Colonic mucosa (tissue), 4 donors: ENCODE measurements around the gene KRT40. TPM values are rescaled to one million over a fixed set of nuclear protein-coding genes. Genes with fewer than 3 reads are reported as not detected.

Experiments used
- DNase-seq: peaks from one replicate; pipeline ENCODE4 v3.0.0-alpha.2; 2020
- H3K27ac ChIP-seq: fragments of 200-600 bp; one replicate; pipeline ENCODE4 v1.8.0; 2021
- H3K27me3 ChIP-seq: fragments of 200-600 bp; one replicate; pipeline ENCODE4 v1.8.0; 2021
- H3K36me3 ChIP-seq: fragments of 200-600 bp; one replicate; pipeline ENCODE4 v1.8.0; 2021
- H3K4me1 ChIP-seq: fragments of 200-600 bp; one replicate; pipeline ENCODE4 v1.8.0; 2021; ENCODE audit warnings: mild to moderate bottlenecking
- H3K4me3 ChIP-seq: fragments of 200-600 bp; one replicate; pipeline ENCODE4 v1.8.0; 2021
- H3K9ac ChIP-seq, 2 donors: one replicate each; pipeline ENCODE4 v1.7.0; 2013; ENCODE audit warnings: control low read depth in 2 of 2, low read depth in 2 of 2, low read length in 2 of 2
- H3K9me3 ChIP-seq: fragments of 200-600 bp; one replicate; pipeline ENCODE4 v1.8.0; 2021
- CTCF ChIP-seq: fragments of 200-600 bp; IDR thresholded peaks from one replicate; pipeline ENCODE4 v1.8.0; 2022; ENCODE audit warnings: antibody characterized with exemption, mild to moderate bottlenecking
- intact Hi-C: fragments of 100-400 bp; cut with DNase I; formaldehyde crosslinking; loops from one replicate; pipeline ENCODE4 v1.14.1; 2022
- total RNA-seq, 2 donors: library from RNA; stranded (reverse); fragmentation: NEBNext Ultra II Directional in 1 of 2; extraction: Animal tissue kit (Norgen Biotek cat#: 25700) in 1 of 2; gene quantifications; one replicate each; pipeline ENCODE4 v1.2.1, GENCODE V29; 2021
- donor health status: healthy.
- donor health status: DM: no; HTN: no; CAD: no.
- donor health status: DM: no; HTN: no; CAD: no.

The KRT40 gene
- total RNA-seq, 2 donors from 2014 or later, result 0.32 TPM; not detected in 1

- Histone ChIP-seq H3K9ac (no peak overlapping the region), H3K36me3 (no peaks in the 10 kb centered on the region), H3K27me3 (no peaks in the 10 kb centered on the region), H3K9me3 (no peaks in the 10 kb centered on the region), H3K4me1 (no peaks in the 10 kb centered on the region), H3K27ac (no peak overlapping the region), H3K4me3 (no peak overlapping the region)
- DNase-seq, result no peak
- no peak for TF ChIP-seq CTCF
- intact Hi-C loops, result no loop called here
Measured at GRCh38 chr17:40940266-40940665, 43.9 kb downstream of the KRT40 start.

- Histone ChIP-seq H3K27ac (no peak overlapping the region), H3K4me3 (no peak overlapping the region), H3K36me3 (no peaks in the 10 kb centered on the region), H3K4me1 (no peaks in the 10 kb centered on the region), H3K9me3 (no peaks in the 10 kb centered on the region), H3K9ac (no peak overlapping the region), H3K27me3 (no peaks in the 10 kb centered on the region)
- DNase-seq, result no peak
- intact Hi-C loops, result no loop called here
- no peak for TF ChIP-seq CTCF
Measured at GRCh38 chr17:40938981-40939380, 45.1 kb downstream of the KRT40 start.

DNA sequence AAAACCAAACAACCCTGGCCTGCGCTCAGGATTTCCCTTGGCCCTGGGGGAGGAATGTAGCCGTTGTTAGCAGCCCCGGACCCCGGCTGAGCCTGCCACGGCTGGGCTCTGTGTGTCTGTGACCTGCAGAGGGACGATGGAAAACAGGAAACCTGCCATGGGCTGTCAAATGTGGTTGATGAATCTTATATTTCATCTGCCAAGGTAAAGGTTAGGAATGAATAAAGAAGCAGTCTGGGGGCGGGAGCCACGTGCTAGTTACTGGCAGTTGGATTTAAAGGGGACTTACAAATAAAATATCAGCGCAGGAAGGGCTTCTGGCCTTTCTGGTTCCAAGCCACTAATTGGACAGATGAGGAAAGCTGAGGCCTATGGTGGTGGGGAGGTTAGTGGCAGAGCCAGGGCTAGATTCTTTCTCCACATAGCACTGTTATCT lies 46.7 kb downstream of the KRT40 start, which contains the start of gene KRT23:
Gene KRT23 (minus strand): TSS at position 263 of the 436 bp plus-strand sequence. CDS start 1,043 bp downstream, outside the sequence.
- Histone ChIP-seq H3K9me3 (no peaks in the 10 kb centered on the region), H3K27ac (no peak within 1 kb of the TSS), H3K9ac (no peak within 1 kb of the TSS), H3K4me1 (no peaks in the 10 kb centered on the region), H3K4me3 (no peak within 1 kb of the TSS), H3K27me3 (no peaks in the 10 kb centered on the region), H3K36me3 (no peaks in the 10 kb centered on the region)
- no peak for TF ChIP-seq CTCF
- no peak for DNase-seq
- intact Hi-C loops, result no loop called here

DNA sequence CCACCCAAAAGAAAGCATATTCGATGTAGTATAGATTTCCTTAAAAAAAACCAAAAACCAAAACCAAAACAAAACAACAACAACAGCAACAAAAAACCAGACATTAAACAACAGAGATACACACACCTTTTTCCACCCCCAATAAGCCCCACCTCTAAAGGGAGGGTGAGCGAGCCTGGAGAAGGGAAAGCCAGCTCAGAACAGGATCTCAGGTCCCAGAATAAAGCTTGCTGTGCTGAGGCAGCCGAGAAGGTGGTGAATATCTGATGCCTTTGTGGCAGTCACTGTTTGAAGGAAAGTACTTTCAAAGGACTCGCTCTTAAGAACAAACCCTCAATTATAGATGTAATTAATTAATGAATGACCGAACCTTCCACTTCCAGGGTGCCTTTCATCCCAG lies 47.1 kb downstream of the KRT40 start:
- no peaks in the 10 kb centered on the region for H3K9me3 ChIP-seq
- H3K27me3 ChIP-seq, result no peaks in the 10 kb centered on the region
- intact Hi-C loops, result no loop called here
- no peak for TF ChIP-seq CTCF
- H3K36me3 ChIP-seq, result no peaks in the 10 kb centered on the region
- no peak overlapping the region for H3K9ac ChIP-seq
- DNase-seq, result no peak
- H3K4me1 ChIP-seq, result no peaks in the 10 kb centered on the region
- H3K4me3 ChIP-seq, result no peak overlapping the region
- no peak overlapping the region for H3K27ac ChIP-seq

DNA sequence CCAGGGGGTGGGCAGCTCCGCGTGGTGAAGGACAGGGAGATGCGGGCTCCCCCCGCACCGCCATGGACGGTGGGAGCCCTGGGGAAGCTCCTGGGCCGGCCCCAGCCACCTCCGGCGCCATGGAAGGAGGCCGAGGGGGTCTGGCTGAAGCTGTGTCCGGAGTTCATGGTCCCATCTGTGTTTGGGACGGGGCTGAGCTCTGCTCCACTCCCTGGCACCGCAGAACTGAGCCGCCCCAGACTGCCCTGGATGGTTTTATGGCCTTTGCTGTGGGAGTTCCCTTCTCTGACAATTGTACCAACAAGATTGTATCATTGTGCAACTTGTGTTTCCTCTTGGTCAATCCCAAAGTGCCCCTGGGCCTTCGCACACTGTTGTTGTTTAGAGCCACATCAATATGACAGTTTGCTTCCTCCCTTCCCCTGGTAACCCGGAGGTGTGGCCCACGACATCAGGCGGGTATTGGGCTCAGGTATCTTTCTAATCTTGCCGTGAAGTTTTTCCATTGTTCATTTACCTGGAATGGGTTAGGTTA lies 47.6 kb downstream of the KRT40 start:
- DNase-seq, result peak; percentile 32
- TF ChIP-seq CTCF, result no peak
- Histone ChIP-seq H3K4me3 (no peak overlapping the region), H3K27ac (no peak overlapping the region), H3K27me3 (no peaks in the 10 kb centered on the region), H3K36me3 (no peaks in the 10 kb centered on the region), H3K9me3 (no peaks in the 10 kb centered on the region), H3K9ac (no peak overlapping the region), H3K4me1 (no peaks in the 10 kb centered on the region)
- intact Hi-C loops, result no loop called here
